ENCODE data around the gene ZNF582. TPM values are rescaled to one million over a fixed set of nuclear protein-coding genes. Genes with fewer than 3 reads are reported as not detected.
A peak's percentile ranks its signal among the peaks of the same experiment; 100 is the strongest.

Gene ZNF582
- total and polyA plus RNA-seq, 2 experiments from 2014 or later = 3.9 to 4.1 TPM

DNA sequence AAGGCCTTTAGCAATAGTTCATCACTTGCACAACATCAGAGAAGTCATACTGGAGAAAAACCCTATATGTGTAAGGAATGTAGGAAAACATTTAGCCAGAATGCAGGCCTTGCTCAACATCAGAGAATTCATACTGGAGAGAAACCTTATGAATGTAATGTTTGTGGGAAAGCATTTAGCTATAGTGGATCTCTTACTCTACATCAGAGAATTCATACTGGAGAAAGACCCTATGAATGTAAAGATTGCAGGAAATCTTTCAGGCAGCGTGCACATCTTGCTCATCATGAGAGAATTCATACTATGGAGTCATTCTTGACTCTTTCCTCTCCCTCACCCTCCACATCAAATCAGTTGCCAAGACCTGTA lies 30.6 kb upstream of the ZNF582 start:
- H3K9me3 Mint-ChIP-seq = peaks cover 96% of the 10 kb centered on the region

More for the DNA sequence above, 30.6 kb upstream of the ZNF582 start:
- Histone ChIP-seq H3K27me3 (ENCODE audit: insufficient read depth) (no peaks in the 10 kb centered on the region), H3K9me2 (ENCODE audit: insufficient read depth) (no peaks in the 10 kb centered on the region), H3K4me2 (no peak overlapping the region), H3K4me1 (ENCODE audit: insufficient read depth) (no peaks in the 10 kb centered on the region), H4K20me1 (replicated peaks; ENCODE audit: insufficient read depth) (no peaks in the 10 kb centered on the region), H3K36me3 (ENCODE audit: insufficient read depth) (peaks cover 55% of the 10 kb centered on the region), H3K4me3 (peak overlapping the region; percentile 17; the same call in 1 of the 2 replicates), H3K79me2 (replicated peaks; ENCODE audit: insufficient read depth) (no peaks in the 10 kb centered on the region), H2AFZ (no peak overlapping the region), H3F3A (replicated peaks; ENCODE audit: low read depth) (no peaks in the 10 kb centered on the region), H3K27ac (ENCODE audit: low read depth) (no peak overlapping the region)
- no peaks in the 10 kb centered on the region for H3K4me1 Mint-ChIP-seq
- no peak overlapping the region for H3K4me3 Mint-ChIP-seq
- no peak for DNase-seq (ENCODE audit: low spot score)
- no peak overlapping the region for H3K27ac Mint-ChIP-seq
- peaks cover 77% of the 10 kb centered on the region for H3K36me3 Mint-ChIP-seq (ENCODE audit: low read depth)
- ATAC-seq = no peak
- no peaks in the 10 kb centered on the region for H3K27me3 Mint-ChIP-seq (ENCODE audit: insufficient read depth, low read depth, poor library complexity)
- TF ChIP-seq JUNB (IDR thresholded peaks at IDR 0.05; ENCODE audit: unreplicated experiment) (no peak), STAT1 (IDR thresholded peaks at IDR 0.05; ENCODE audit: unreplicated experiment) (no peak), NANOG (IDR thresholded peaks at IDR 0.05; ENCODE audit: borderline replicate concordance) (no peak), REST (IDR thresholded peaks at IDR 0.05; ENCODE audit: unreplicated experiment) (no peak), ZNF331 (CRISPR knock-in tag; IDR thresholded peaks at IDR 0.05; ENCODE audit: low read depth) (no peak), EZH2phosphoT487 (IDR thresholded peaks at IDR 0.05; ENCODE audit: unreplicated experiment) (no peak), EZH2 (IDR thresholded peaks at IDR 0.05; ENCODE audit: low read depth, unreplicated experiment) (no peak), CREB1 (CRISPR knock-in tag; IDR thresholded peaks at IDR 0.05; ENCODE audit: low read depth) (no peak), POLR2AphosphoS5 (IDR thresholded peaks at IDR 0.05; ENCODE audit: low read depth) (no peak)
- TF ChIP-seq, protein P1, sequence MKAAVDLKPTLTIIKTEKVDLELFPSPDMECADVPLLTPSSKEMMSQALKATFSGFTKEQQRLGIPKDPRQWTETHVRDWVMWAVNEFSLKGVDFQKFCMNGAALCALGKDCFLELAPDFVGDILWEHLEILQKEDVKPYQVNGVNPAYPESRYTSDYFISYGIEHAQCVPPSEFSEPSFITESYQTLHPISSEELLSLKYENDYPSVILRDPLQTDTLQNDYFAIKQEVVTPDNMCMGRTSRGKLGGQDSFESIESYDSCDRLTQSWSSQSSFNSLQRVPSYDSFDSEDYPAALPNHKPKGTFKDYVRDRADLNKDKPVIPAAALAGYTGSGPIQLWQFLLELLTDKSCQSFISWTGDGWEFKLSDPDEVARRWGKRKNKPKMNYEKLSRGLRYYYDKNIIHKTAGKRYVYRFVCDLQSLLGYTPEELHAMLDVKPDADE (IDR thresholded peaks at IDR 0.05) = no peak
- TF ChIP-seq, protein P2, sequence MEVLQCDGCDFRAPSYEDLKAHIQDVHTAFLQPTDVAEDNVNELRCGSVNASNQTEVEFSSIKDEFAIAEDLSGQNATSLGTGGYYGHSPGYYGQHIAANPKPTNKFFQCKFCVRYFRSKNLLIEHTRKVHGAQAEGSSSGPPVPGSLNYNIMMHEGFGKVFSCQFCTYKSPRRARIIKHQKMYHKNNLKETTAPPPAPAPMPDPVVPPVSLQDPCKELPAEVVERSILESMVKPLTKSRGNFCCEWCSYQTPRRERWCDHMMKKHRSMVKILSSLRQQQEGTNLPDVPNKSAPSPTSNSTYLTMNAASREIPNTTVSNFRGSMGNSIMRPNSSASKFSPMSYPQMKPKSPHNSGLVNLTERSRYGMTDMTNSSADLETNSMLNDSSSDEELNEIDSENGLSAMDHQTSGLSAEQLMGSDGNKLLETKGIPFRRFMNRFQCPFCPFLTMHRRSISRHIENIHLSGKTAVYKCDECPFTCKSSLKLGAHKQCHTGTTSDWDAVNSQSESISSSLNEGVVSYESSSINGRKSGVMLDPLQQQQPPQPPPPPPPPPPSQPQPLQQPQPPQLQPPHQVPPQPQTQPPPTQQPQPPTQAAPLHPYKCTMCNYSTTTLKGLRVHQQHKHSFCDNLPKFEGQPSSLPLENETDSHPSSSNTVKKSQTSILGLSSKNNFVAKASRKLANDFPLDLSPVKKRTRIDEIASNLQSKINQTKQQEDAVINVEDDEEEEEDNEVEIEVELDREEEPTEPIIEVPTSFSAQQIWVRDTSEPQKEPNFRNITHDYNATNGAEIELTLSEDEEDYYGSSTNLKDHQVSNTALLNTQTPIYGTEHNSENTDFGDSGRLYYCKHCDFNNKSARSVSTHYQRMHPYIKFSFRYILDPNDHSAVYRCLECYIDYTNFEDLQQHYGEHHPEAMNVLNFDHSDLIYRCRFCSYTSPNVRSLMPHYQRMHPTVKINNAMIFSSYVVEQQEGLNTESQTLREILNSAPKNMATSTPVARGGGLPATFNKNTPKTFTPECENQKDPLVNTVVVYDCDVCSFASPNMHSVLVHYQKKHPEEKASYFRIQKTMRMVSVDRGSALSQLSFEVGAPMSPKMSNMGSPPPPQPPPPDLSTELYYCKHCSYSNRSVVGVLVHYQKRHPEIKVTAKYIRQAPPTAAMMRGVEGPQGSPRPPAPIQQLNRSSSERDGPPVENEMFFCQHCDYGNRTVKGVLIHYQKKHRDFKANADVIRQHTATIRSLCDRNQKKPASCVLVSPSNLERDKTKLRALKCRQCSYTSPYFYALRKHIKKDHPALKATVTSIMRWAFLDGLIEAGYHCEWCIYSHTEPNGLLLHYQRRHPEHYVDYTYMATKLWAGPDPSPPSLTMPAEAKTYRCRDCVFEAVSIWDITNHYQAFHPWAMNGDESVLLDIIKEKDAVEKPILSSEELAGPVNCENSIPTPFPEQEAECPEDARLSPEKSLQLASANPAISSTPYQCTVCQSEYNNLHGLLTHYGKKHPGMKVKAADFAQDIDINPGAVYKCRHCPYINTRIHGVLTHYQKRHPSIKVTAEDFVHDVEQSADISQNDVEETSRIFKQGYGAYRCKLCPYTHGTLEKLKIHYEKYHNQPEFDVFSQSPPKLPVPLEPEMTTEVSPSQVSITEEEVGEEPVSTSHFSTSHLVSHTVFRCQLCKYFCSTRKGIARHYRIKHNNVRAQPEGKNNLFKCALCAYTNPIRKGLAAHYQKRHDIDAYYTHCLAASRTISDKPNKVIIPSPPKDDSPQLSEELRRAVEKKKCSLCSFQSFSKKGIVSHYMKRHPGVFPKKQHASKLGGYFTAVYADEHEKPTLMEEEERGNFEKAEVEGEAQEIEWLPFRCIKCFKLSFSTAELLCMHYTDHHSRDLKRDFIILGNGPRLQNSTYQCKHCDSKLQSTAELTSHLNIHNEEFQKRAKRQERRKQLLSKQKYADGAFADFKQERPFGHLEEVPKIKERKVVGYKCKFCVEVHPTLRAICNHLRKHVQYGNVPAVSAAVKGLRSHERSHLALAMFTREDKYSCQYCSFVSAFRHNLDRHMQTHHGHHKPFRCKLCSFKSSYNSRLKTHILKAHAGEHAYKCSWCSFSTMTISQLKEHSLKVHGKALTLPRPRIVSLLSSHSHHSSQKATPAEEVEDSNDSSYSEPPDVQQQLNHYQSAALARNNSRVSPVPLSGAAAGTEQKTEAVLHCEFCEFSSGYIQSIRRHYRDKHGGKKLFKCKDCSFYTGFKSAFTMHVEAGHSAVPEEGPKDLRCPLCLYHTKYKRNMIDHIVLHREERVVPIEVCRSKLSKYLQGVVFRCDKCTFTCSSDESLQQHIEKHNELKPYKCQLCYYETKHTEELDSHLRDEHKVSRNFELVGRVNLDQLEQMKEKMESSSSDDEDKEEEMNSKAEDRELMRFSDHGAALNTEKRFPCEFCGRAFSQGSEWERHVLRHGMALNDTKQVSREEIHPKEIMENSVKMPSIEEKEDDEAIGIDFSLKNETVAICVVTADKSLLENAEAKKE (CRISPR knock-in tag; IDR thresholded peaks at IDR 0.05) = no peak
- TF ChIP-seq, protein P3, sequence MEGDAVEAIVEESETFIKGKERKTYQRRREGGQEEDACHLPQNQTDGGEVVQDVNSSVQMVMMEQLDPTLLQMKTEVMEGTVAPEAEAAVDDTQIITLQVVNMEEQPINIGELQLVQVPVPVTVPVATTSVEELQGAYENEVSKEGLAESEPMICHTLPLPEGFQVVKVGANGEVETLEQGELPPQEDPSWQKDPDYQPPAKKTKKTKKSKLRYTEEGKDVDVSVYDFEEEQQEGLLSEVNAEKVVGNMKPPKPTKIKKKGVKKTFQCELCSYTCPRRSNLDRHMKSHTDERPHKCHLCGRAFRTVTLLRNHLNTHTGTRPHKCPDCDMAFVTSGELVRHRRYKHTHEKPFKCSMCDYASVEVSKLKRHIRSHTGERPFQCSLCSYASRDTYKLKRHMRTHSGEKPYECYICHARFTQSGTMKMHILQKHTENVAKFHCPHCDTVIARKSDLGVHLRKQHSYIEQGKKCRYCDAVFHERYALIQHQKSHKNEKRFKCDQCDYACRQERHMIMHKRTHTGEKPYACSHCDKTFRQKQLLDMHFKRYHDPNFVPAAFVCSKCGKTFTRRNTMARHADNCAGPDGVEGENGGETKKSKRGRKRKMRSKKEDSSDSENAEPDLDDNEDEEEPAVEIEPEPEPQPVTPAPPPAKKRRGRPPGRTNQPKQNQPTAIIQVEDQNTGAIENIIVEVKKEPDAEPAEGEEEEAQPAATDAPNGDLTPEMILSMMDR (conservative IDR thresholded peaks at IDR 0.05; ENCODE audit: low read depth in 2 of 2) = no peak

Data from GM23338 (cell line).